HepG2 (cell line): ENCODE data around the gene C9orf50. TPM values are rescaled to one million over a fixed set of nuclear protein-coding genes. Genes with fewer than 3 reads are reported as not detected.
A peak's percentile ranks its signal among the peaks of the same experiment; 100 is the strongest.

Source experiments
- HOXA3 ChIP-seq: sonication (generic); formaldehyde crosslinking; IDR thresholded peaks from 2 replicates; pipeline ENCODE4 v1.5.0; 2020; ENCODE audit warnings: missing genetic modification reagents
- MLLT10 ChIP-seq: sonication (generic); formaldehyde crosslinking; IDR thresholded peaks from 2 replicates; pipeline ENCODE4 v1.4.0; 2020; ENCODE audit warnings: missing genetic modification reagents
- NR2F6 ChIP-seq, 2 experiments: IDR thresholded peaks; 2 replicates each; pipeline ENCODE4 v1.6.1; 2016; ENCODE audit warnings: antibody characterized with exemption in 1 of 2, mild to moderate bottlenecking in 1 of 2
- SNRNP70 ChIP-seq: fragments of 200-400 bp; formaldehyde crosslinking; IDR thresholded peaks from 2 replicates; pipeline ENCODE4 v1.6.1; 2017; ENCODE audit warnings: mild to moderate bottlenecking, low read depth, low read length, moderate library complexity
- ZFP36L1 ChIP-seq: sonication (generic); formaldehyde crosslinking; IDR thresholded peaks from 2 replicates; pipeline ENCODE4 v1.8.0; 2022; ENCODE audit warnings: mild to moderate bottlenecking, missing genetic modification reagents, moderate library complexity
- ZNF552 ChIP-seq: sonication (generic); formaldehyde crosslinking; IDR thresholded peaks from 2 replicates; pipeline ENCODE4 v1.9.0; 2022; ENCODE audit warnings: missing genetic modification reagents, mild to moderate bottlenecking, borderline replicate concordance
- ZNF557 ChIP-seq: sonication (generic); formaldehyde crosslinking; IDR thresholded peaks from 2 replicates; pipeline ENCODE4 v1.4.0; 2020; ENCODE audit warnings: missing genetic modification reagents
- ZNF768 ChIP-seq: sonication (generic); formaldehyde crosslinking; IDR thresholded peaks from 2 replicates; pipeline ENCODE4 v1.4.0; 2020; ENCODE audit warnings: missing genetic modification reagents
- polyA plus RNA-seq, 8 experiments: library from polyadenylated mRNA; depleted of rRNA in 3 of 8; stranded (reverse) in 7 of 8; unstranded in 1 of 8; fragments of >200 nt; fragmentation: Illumina TruSeq in 4 of 8; extraction: Trizol in 4 of 8; gene quantifications; 2 replicates each; pipeline versions ENCODE4 v1.2.1 to v1.2.3, GENCODE V29; 2011 to 2016; ENCODE audit warnings: low read depth in 4 of 8, missing spikeins in 1 of 8, mixed read lengths in 1 of 8; ENCODE audit not compliant: insufficient read depth in 1 of 8
- total RNA-seq, 5 experiments: library from RNA; depleted of rRNA; stranded (reverse); fragments of >200 nt; fragmentation: Illumina TruSeq; extraction: Trizol; gene quantifications; 2 replicates each; pipeline ENCODE4 v1.2.3, GENCODE V29; 2016; ENCODE audit warnings: low read depth in 1 of 5
- TF ChIP-seq, protein P1 (sequence below): sonication (generic); formaldehyde crosslinking; IDR thresholded peaks from 2 replicates; pipeline ENCODE4 v1.4.0; 2020; ENCODE audit warnings: missing genetic modification reagents
- TF ChIP-seq, protein P2 (sequence below): IDR thresholded peaks from 2 replicates; pipeline ENCODE4 v1.6.1; 2016
- TF ChIP-seq, protein P3 (sequence below): sonication (generic); formaldehyde crosslinking; IDR thresholded peaks from 2 replicates; pipeline ENCODE4 v1.8.0; 2022; ENCODE audit warnings: low read depth, missing genetic modification reagents
- TF ChIP-seq, protein P4 (sequence below): IDR thresholded peaks from 2 replicates; pipeline ENCODE4 v1.6.1; 2012; ENCODE audit warnings: low read length, improper control_type of control experiment
- TF ChIP-seq, protein P5 (sequence below), 2 experiments: sonication (generic) in 1 of 2; formaldehyde crosslinking in 1 of 2; IDR thresholded peaks; 2 replicates each; pipeline versions ENCODE4 v1.6.1 to v1.9.0; 2014 to 2022; ENCODE audit warnings: antibody characterized with exemption in 1 of 2, borderline replicate concordance in 1 of 2, inconsistent platforms in 1 of 2, low read depth in 1 of 2, missing genetic modification reagents in 1 of 2

The C9orf50 gene
- total and polyA plus RNA-seq, 2 of the 13 experiments (the other 11 are each of a cell fraction or from before 2014, with no cell fraction given) = not detected

DNA sequence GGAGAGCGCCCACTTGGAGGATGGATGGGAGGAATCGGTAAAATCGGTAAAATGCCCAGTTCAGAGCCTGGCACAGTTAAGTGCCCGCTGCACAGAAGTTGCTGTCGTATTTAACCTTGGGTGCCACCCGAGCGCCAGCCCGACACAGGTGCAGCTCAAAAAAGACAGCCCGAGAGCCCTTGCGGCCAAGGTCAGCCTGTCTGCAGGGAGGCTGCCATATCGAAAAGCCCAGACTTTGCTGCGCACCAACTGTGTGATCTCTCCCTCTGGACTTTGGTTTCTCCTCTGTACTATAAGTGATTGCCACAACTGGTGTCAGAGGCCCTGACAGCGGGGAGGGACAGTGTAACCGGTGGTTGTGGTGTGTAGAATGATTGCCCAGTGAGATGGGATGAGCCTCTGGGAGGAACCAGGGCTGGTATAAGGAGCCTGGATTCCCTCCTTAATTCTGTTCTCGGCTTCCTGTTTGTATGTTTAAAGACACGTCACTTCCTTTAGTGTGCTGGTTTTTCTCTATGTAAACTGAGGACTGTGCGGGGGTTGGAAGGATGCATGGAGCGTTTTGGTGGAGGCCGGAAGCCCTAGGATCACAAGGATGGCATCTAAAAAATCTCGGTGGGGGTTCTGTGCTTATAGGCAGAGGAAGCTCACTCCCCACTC lies 5.9 kb upstream of the C9orf50 start (continued):
- TF ChIP-seq ZNF552 (CRISPR knock-in tag) (no peak; the same call in 1 of the 2 replicates), ZFP36L1 (CRISPR knock-in tag) (0 out of 2 replicates have a peak, but pooled peaks have one; percentile 12), MLLT10 (CRISPR knock-in tag) (0 out of 2 replicates have a peak, but pooled peaks have one; percentile 20), NR2F6 (IDR thresholded peaks at IDR 0.05) (no peak; the same call in 1 of the 2 replicates), NR2F6 (CRISPR knock-in tag; IDR thresholded peaks at IDR 0.05) (peak; percentile 40; the same call in 1 of the 2 replicates), ZNF768 (CRISPR knock-in tag) (no peak), SNRNP70 (no peak), ZNF557 (CRISPR knock-in tag) (no peak), HOXA3 (CRISPR knock-in tag) (peak; percentile 38; the same call in 1 of the 2 replicates)
- TF ChIP-seq, protein P1, sequence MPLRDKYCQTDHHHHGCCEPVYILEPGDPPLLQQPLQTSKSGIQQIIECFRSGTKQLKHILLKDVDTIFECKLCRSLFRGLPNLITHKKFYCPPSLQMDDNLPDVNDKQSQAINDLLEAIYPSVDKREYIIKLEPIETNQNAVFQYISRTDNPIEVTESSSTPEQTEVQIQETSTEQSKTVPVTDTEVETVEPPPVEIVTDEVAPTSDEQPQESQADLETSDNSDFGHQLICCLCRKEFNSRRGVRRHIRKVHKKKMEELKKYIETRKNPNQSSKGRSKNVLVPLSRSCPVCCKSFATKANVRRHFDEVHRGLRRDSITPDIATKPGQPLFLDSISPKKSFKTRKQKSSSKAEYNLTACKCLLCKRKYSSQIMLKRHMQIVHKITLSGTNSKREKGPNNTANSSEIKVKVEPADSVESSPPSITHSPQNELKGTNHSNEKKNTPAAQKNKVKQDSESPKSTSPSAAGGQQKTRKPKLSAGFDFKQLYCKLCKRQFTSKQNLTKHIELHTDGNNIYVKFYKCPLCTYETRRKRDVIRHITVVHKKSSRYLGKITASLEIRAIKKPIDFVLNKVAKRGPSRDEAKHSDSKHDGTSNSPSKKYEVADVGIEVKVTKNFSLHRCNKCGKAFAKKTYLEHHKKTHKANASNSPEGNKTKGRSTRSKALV (CRISPR knock-in tag) = 0 out of 2 replicates have a peak, but pooled peaks have one; percentile 23
- TF ChIP-seq, protein P2, sequence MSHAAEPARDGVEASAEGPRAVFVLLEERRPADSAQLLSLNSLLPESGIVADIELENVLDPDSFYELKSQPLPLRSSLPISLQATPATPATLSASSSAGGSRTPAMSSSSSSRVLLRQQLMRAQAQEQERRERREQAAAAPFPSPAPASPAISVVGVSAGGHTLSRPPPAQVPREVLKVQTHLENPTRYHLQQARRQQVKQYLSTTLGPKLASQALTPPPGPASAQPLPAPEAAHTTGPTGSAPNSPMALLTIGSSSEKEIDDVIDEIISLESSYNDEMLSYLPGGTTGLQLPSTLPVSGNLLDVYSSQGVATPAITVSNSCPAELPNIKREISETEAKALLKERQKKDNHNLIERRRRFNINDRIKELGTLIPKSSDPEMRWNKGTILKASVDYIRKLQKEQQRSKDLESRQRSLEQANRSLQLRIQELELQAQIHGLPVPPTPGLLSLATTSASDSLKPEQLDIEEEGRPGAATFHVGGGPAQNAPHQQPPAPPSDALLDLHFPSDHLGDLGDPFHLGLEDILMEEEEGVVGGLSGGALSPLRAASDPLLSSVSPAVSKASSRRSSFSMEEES (CRISPR knock-in tag) = no peak
- TF ChIP-seq, protein P3, sequence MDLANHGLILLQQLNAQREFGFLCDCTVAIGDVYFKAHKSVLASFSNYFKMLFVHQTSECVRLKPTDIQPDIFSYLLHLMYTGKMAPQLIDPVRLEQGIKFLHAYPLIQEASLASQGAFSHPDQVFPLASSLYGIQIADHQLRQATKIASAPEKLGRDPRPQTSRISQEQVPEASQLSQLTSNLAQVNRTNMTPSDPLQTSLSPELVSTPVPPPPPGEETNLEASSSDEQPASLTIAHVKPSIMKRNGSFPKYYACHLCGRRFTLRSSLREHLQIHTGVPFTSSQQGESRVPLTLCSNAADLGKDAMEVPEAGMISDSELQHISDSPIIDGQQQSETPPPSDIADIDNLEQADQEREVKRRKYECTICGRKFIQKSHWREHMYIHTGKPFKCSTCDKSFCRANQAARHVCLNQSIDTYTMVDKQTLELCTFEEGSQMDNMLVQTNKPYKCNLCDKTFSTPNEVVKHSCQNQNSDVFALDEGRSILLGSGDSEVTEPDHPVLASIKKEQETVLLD (CRISPR knock-in tag) = no peak
- TF ChIP-seq, protein P4, sequence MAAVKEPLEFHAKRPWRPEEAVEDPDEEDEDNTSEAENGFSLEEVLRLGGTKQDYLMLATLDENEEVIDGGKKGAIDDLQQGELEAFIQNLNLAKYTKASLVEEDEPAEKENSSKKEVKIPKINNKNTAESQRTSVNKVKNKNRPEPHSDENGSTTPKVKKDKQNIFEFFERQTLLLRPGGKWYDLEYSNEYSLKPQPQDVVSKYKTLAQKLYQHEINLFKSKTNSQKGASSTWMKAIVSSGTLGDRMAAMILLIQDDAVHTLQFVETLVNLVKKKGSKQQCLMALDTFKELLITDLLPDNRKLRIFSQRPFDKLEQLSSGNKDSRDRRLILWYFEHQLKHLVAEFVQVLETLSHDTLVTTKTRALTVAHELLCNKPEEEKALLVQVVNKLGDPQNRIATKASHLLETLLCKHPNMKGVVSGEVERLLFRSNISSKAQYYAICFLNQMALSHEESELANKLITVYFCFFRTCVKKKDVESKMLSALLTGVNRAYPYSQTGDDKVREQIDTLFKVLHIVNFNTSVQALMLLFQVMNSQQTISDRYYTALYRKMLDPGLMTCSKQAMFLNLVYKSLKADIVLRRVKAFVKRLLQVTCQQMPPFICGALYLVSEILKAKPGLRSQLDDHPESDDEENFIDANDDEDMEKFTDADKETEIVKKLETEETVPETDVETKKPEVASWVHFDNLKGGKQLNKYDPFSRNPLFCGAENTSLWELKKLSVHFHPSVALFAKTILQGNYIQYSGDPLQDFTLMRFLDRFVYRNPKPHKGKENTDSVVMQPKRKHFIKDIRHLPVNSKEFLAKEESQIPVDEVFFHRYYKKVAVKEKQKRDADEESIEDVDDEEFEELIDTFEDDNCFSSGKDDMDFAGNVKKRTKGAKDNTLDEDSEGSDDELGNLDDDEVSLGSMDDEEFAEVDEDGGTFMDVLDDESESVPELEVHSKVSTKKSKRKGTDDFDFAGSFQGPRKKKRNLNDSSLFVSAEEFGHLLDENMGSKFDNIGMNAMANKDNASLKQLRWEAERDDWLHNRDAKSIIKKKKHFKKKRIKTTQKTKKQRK = no peak
- TF ChIP-seq, protein P5, sequence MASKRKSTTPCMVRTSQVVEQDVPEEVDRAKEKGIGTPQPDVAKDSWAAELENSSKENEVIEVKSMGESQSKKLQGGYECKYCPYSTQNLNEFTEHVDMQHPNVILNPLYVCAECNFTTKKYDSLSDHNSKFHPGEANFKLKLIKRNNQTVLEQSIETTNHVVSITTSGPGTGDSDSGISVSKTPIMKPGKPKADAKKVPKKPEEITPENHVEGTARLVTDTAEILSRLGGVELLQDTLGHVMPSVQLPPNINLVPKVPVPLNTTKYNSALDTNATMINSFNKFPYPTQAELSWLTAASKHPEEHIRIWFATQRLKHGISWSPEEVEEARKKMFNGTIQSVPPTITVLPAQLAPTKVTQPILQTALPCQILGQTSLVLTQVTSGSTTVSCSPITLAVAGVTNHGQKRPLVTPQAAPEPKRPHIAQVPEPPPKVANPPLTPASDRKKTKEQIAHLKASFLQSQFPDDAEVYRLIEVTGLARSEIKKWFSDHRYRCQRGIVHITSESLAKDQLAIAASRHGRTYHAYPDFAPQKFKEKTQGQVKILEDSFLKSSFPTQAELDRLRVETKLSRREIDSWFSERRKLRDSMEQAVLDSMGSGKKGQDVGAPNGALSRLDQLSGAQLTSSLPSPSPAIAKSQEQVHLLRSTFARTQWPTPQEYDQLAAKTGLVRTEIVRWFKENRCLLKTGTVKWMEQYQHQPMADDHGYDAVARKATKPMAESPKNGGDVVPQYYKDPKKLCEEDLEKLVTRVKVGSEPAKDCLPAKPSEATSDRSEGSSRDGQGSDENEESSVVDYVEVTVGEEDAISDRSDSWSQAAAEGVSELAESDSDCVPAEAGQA (IDR thresholded peaks at IDR 0.05; ENCODE audit: low read depth) = 0 out of 2 replicates have a peak, but pooled peaks have one; percentile 9
- TF ChIP-seq, protein P5 (CRISPR knock-in tag; IDR thresholded peaks at IDR 0.05; ENCODE audit: borderline replicate concordance) = 0 out of 2 replicates have a peak, but pooled peaks have one; percentile 30
